CD4-positive, alpha-beta memory T cell (primary cell): ENCODE data around the gene HJURP. TPM values are rescaled to one million over a fixed set of nuclear protein-coding genes. Genes with fewer than 3 reads are reported as not detected.

Experiments
- CTCF ChIA-PET: fragments of 350-600 bp; sonication (Branson Sonifier 250); formaldehyde crosslinking; loops from one replicate; lab custom pipeline; 2021; ENCODE audit warnings: inconsistent platforms; ENCODE audit not compliant: partially characterized antibody; lab: Charles Lee
- POLR2A ChIA-PET: fragments of 350-600 bp; sonication (Branson Sonifier 250); formaldehyde crosslinking; loops from one replicate; lab custom pipeline; 2021; ENCODE audit not compliant: partially characterized antibody; lab: Charles Lee
- DNase-seq, 5 donors: peaks; one replicate each; pipeline versions ENCODE4 v3.0.0 to v3.0.0-alpha.2; 2020 to 2022; ENCODE audit warnings: mixed read lengths in 1 of 5
- H3K27ac ChIP-seq: one replicate; pipeline ENCODE4 v1.7.0; 2013; ENCODE audit warnings: low read depth, low read length
- H3K27me3 ChIP-seq: 2 replicates; pipeline ENCODE4 v1.7.0; 2013; ENCODE audit warnings: mild to moderate bottlenecking, low read length, moderate library complexity; ENCODE audit not compliant: insufficient read depth
- H3K36me3 ChIP-seq: 2 replicates; pipeline ENCODE4 v1.7.0; 2013; ENCODE audit warnings: mild to moderate bottlenecking, low read length, moderate library complexity; ENCODE audit not compliant: insufficient read depth
- H3K4me1 ChIP-seq: 2 replicates; pipeline ENCODE4 v1.7.0; 2013; ENCODE audit warnings: mild to moderate bottlenecking, low read length, moderate library complexity; ENCODE audit not compliant: insufficient read depth
- H3K4me3 ChIP-seq, 2 donors: one replicate each; pipeline ENCODE4 v1.7.0; 2013; ENCODE audit warnings: low read length in 2 of 2, mild to moderate bottlenecking in 1 of 2
- H3K9me3 ChIP-seq, 2 donors: one replicate each; pipeline ENCODE4 v1.7.0; 2013; ENCODE audit warnings: low read length in 2 of 2, control low read depth in 1 of 2; ENCODE audit not compliant: control insufficient read depth in 1 of 2
- H3K27ac Mint-ChIP-seq, 7 donors: one replicate each; pipeline ENCODE4 v1.8.0; 2020 to 2021; ENCODE audit warnings: mixed read lengths in 7 of 7, mild to moderate bottlenecking in 6 of 7, inconsistent platforms in 3 of 7, moderate library complexity in 3 of 7
- H3K27me3 Mint-ChIP-seq, 2 donors: one replicate each; pipeline ENCODE4 v1.8.0; 2020 to 2021; ENCODE audit warnings: mixed read lengths in 2 of 2
- H3K36me3 Mint-ChIP-seq, 2 donors: one replicate each; pipeline ENCODE4 v1.8.0; 2020 to 2021; ENCODE audit warnings: mixed read lengths in 2 of 2, inconsistent platforms in 1 of 2, mild to moderate bottlenecking in 1 of 2
- H3K4me1 Mint-ChIP-seq, 4 donors: one replicate each; pipeline ENCODE4 v1.8.0; 2020 to 2021; ENCODE audit warnings: mixed read lengths in 4 of 4, mild to moderate bottlenecking in 1 of 4
- H3K4me3 Mint-ChIP-seq, 8 donors: one replicate each; pipeline ENCODE4 v1.8.0; 2020 to 2021; ENCODE audit warnings: mixed read lengths in 8 of 8, mild to moderate bottlenecking in 7 of 8, moderate library complexity in 6 of 8, inconsistent platforms in 3 of 8
- H3K9me3 Mint-ChIP-seq, 8 donors: one replicate each; pipeline ENCODE4 v1.8.0; 2020 to 2021; ENCODE audit warnings: mixed read lengths in 8 of 8, mild to moderate bottlenecking in 5 of 8, inconsistent platforms in 3 of 8, moderate library complexity in 1 of 8
- intact Hi-C: fragments of 100-400 bp; cut with micrococcal nuclease; formaldehyde crosslinking; loops from one replicate; pipeline ENCODE4 v1.15.1; 2023
- polyA plus RNA-seq, 2 donors: library from polyadenylated mRNA; unstranded; fragments of 300-500 nt; fragmentation: Illumina TruSeq; gene quantifications; one replicate each; pipeline ENCODE4 v1.2.3, GENCODE V29; 2021
- total RNA-seq, 2 experiments: library from RNA; stranded (reverse); gene quantifications; one replicate each; pipeline ENCODE4 v1.2.3, GENCODE V29; 2021

HJURP gene
- total and polyA plus RNA-seq, 4 experiments from 2014 or later, result 0.19 to 0.44 TPM; not detected in 2

- no peak overlapping the region for H3K4me3 ChIP-seq
- H3K27ac Mint-ChIP-seq, result no peak overlapping the region
- no peak overlapping the region for H3K4me3 Mint-ChIP-seq
- no peaks in the 10 kb centered on the region for H3K9me3 Mint-ChIP-seq
- H3K9me3 ChIP-seq, result no peaks in the 10 kb centered on the region
- ChIA-PET POLR2A (no interaction called here), CTCF (no interaction called here)
- H3K27ac ChIP-seq, result no peak overlapping the region
- no peaks in the 10 kb centered on the region for H3K36me3 Mint-ChIP-seq
- no peak for DNase-seq
- no peaks in the 10 kb centered on the region for H3K4me1 ChIP-seq
- no peaks in the 10 kb centered on the region for H3K27me3 ChIP-seq
- H3K36me3 ChIP-seq, result no peaks in the 10 kb centered on the region
- no peaks in the 10 kb centered on the region for H3K4me1 Mint-ChIP-seq
- H3K27me3 Mint-ChIP-seq, result peaks cover 3 to 4% of the 10 kb centered on the region in 2 donors
- intact Hi-C loops, result no loop called here
These were observed 31.3 kb downstream of the HJURP start for GRCh38 chr2:233822781-233823730.

DNA sequence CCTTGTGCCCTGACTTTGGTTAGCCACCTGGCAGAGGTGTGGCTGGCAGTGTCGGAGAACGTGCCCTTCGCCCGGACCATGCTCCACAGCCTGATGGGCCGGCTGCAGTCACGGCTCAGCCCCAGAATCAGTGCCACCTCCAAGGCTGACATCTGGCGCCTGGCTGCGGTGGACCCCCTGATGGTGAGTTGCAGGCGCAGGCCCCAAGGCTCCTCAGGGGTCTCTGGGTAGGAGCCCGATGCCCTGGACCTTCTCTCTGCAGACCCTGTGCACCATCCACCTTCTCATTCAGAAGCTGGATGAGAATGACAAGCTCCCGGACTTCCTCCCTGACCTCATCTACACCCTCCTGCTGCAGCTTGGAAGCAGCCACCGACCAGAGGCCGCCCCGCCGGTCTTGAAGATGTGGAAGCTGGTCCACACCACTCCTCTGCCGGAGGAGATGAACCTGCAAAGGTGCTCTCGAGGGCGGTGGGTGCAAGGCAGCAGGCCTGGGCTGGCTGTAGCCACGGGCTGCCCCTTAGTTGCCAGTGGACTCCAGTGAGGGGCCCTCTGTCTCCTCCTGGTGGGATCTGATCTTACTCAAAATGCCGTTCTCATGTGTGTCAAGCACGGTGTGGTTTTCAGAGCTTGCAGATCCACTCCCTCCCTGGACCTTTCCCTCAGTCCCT is 32.1 kb downstream of the HJURP start:
- Histone ChIP-seq H3K27ac (no peak overlapping the region), H3K4me1 (no peaks in the 10 kb centered on the region), H3K36me3 (no peaks in the 10 kb centered on the region), H3K4me3 (no peak overlapping the region), H3K27me3 (no peaks in the 10 kb centered on the region), H3K9me3 (no peaks in the 10 kb centered on the region)
- H3K9me3 Mint-ChIP-seq, result no peaks in the 10 kb centered on the region
- intact Hi-C loops, result no loop called here
- DNase-seq, result no peak
- H3K27ac Mint-ChIP-seq, result no peak overlapping the region
- POLR2A ChIA-PET, result no interaction called here
- H3K4me3 Mint-ChIP-seq, result no peak overlapping the region
- H3K27me3 Mint-ChIP-seq, result peaks cover 3 to 6% of the 10 kb centered on the region in 2 donors
- H3K36me3 Mint-ChIP-seq, result no peaks in the 10 kb centered on the region
- CTCF ChIA-PET, result no interaction called here
- H3K4me1 Mint-ChIP-seq, result no peaks in the 10 kb centered on the region

- Histone ChIP-seq H3K27me3 (no peaks in the 10 kb centered on the region), H3K36me3 (no peaks in the 10 kb centered on the region), H3K9me3 (no peaks in the 10 kb centered on the region), H3K27ac (no peak overlapping the region), H3K4me3 (no peak overlapping the region), H3K4me1 (no peaks in the 10 kb centered on the region)
- H3K36me3 Mint-ChIP-seq, result no peaks in the 10 kb centered on the region
- intact Hi-C loops, result no loop called here
- no peak overlapping the region for H3K4me3 Mint-ChIP-seq
- peaks cover 3 to 9% of the 10 kb centered on the region in 2 donors for H3K27me3 Mint-ChIP-seq
- H3K27ac Mint-ChIP-seq, result no peak overlapping the region
- CTCF ChIA-PET, result no interaction called here
- H3K9me3 Mint-ChIP-seq, result no peaks in the 10 kb centered on the region
- POLR2A ChIA-PET, result no interaction called here
- no peaks in the 10 kb centered on the region for H3K4me1 Mint-ChIP-seq
- DNase-seq, result no peak
These were observed 32.6 kb downstream of the HJURP start for GRCh38 chr2:233821709-233822100.

DNA sequence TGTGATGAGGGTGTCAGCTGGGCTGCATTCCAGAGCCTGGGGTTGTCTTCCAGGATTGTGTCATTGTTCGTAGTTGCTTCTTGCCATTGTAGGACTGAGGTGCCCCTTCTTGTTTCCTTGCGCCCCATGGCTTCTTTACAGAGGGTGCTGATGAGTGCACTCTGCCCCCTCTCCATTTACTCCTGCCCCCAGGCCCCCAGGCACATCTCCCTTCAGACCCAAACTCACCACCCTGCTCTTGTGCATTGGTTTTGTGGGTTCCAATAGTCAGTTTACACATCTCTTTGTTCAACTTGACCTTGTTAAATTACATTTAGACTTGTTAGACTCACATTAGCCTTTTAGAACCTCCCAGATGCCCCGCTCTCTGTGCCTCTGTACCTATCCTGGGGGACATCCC is 33.1 kb downstream of the HJURP start:
- H3K4me1 Mint-ChIP-seq, result no peaks in the 10 kb centered on the region
- intact Hi-C loops, result no loop called here
- H3K9me3 Mint-ChIP-seq, result no peaks in the 10 kb centered on the region
- no peaks in the 10 kb centered on the region for H3K27me3 ChIP-seq
- CTCF ChIA-PET, result no interaction called here
- POLR2A ChIA-PET, result no interaction called here
- no peak for DNase-seq
- H3K36me3 Mint-ChIP-seq, result no peaks in the 10 kb centered on the region
- H3K27me3 Mint-ChIP-seq, result peaks cover 3 to 9% of the 10 kb centered on the region in 2 donors
- H3K27ac ChIP-seq, result no peak overlapping the region
- H3K4me3 Mint-ChIP-seq, result no peak overlapping the region
- no peaks in the 10 kb centered on the region for H3K4me1 ChIP-seq
- H3K36me3 ChIP-seq, result no peaks in the 10 kb centered on the region
- H3K9me3 ChIP-seq, result no peaks in the 10 kb centered on the region
- no peak overlapping the region for H3K4me3 ChIP-seq
- H3K27ac Mint-ChIP-seq, result no peak overlapping the region

DNA sequence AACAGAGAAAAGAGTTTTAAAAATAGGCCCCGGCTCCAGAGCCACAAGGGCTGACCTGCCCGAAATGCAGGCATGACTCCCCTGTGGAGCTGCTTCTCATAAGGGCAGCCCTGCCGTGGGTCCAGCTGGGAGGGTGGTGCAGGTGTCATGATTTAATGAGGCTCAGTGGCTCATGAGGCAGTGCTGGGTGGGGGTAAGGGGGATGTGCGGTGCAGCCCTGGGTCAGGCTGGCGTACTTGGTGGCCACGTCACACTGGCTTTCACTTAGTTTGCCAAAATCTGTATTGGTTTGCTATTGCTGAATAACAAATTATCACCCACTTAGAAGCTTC is 33.6 kb downstream of the HJURP start:
- Histone ChIP-seq H3K9me3 (no peaks in the 10 kb centered on the region), H3K4me3 (no peak overlapping the region), H3K27ac (no peak overlapping the region), H3K36me3 (no peaks in the 10 kb centered on the region), H3K4me1 (no peaks in the 10 kb centered on the region), H3K27me3 (no peaks in the 10 kb centered on the region)
- Mint-ChIP-seq H3K27ac (no peak overlapping the region), H3K36me3 (no peaks in the 10 kb centered on the region), H3K4me3 (no peak overlapping the region), H3K9me3 (no peaks in the 10 kb centered on the region), H3K27me3 (peaks cover 1 to 9% of the 10 kb centered on the region in 2 donors), H3K4me1 (no peaks in the 10 kb centered on the region)
- ChIA-PET POLR2A (no interaction called here), CTCF (no interaction called here)
- DNase-seq, result no peak
- intact Hi-C loops, result no loop called here

DNA sequence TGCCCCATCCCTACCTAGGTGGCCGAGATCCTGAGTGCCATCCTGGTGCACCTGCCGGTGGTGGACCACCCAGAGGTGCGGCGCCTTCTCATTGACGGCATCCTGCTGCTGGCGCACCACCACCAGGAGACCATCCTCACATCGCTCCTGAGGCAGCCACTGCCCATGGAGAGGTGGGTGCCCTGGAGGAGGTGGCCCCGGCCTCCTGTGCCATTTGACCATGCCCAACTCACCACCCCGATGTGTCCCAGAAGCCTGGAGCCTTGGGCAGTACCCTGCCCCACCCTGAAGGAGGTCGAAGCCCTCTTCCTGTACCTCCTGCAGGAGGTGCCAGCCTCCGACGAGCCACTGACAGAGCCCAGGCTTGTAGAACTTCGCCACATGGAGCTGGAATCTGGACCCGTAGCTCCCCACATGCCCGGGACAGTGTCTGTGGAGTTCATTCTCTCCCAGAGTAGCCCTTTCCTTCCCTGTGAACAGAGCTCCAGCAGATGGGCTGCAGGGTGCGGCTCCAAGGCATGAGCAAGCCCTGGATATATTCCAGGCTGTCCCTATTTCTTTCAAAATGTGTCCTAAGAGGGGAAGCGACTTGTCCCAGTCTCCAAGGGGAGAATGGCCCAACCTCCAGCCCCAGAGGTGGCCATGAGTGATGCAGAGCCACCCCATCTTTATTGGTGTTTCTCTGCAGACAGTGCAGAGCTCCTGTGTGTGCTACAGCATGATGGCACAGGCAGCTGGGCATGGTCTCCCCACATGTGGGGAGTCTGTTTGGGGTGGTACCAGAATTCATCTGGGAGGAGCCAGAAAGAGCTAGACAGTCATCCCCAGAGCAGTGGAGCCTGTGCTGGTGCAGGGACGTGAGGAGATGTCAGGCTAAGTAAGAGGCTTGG is 34.2 kb downstream of the HJURP start:
- CTCF ChIA-PET, result no interaction called here

More for the DNA sequence above, 34.2 kb downstream of the HJURP start:
- Mint-ChIP-seq H3K9me3 (no peaks in the 10 kb centered on the region), H3K27ac (no peak overlapping the region), H3K4me1 (no peaks in the 10 kb centered on the region), H3K27me3 (peaks cover 1 to 9% of the 10 kb centered on the region in 2 donors), H3K36me3 (no peaks in the 10 kb centered on the region), H3K4me3 (no peak overlapping the region)
- H3K4me1 ChIP-seq, result no peaks in the 10 kb centered on the region
- DNase-seq, result no peak
- no peaks in the 10 kb centered on the region for H3K9me3 ChIP-seq
- no peak overlapping the region for H3K4me3 ChIP-seq
- H3K27ac ChIP-seq, result no peak overlapping the region
- no peaks in the 10 kb centered on the region for H3K36me3 ChIP-seq
- no peaks in the 10 kb centered on the region for H3K27me3 ChIP-seq
- intact Hi-C loops, result no loop called here
- POLR2A ChIA-PET, result no interaction called here
